Measurements from ENCODE around the gene SYT14.

The SYT14 gene

DNA sequence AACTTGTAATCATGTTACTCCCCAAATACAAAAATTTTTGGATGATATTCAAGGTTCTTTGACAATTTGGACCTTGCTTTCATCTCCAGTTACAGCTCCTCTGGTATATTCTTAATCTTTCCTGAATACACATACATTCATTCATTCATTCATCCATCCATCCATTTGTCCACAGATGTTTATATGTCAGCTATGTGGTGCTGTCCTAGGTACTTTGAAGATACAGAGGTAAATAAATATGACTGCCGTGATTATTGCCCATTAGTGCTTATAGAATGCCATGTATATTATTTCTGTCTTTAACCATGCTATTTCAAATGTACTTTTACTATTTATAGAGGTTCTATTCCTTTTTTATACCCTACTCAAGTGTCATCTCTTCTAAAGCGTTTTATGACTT, 72.1 kb downstream of the SYT14 start:
- Histone ChIP-seq H3K9me3 (ENCODE audit: control insufficient read depth in 5 of 5, low read length in 5 of 5) (no peaks in the 10 kb centered on the region), H3K9ac (ENCODE audit: low read length in 5 of 5) (no peak overlapping the region), H3K4me3 (ENCODE audit: low read depth in 1 of 5, low read length in 5 of 5) (no peak overlapping the region), H3K36me3 (ENCODE audit: control insufficient read depth in 5 of 5, insufficient read depth in 5 of 5, low read length in 5 of 5) (no peaks in the 10 kb centered on the region), H3K27ac (ENCODE audit: low read depth, low read length) (no peak overlapping the region), H3K4me1 (ENCODE audit: control insufficient read depth in 5 of 5, insufficient read depth in 5 of 5, low read length in 5 of 5) (no peaks in the 10 kb centered on the region), H3K27me3 (ENCODE audit: control insufficient read depth in 5 of 5, insufficient read depth in 4 of 5, low read length in 5 of 5) (no peaks in the 10 kb centered on the region)

DNA sequence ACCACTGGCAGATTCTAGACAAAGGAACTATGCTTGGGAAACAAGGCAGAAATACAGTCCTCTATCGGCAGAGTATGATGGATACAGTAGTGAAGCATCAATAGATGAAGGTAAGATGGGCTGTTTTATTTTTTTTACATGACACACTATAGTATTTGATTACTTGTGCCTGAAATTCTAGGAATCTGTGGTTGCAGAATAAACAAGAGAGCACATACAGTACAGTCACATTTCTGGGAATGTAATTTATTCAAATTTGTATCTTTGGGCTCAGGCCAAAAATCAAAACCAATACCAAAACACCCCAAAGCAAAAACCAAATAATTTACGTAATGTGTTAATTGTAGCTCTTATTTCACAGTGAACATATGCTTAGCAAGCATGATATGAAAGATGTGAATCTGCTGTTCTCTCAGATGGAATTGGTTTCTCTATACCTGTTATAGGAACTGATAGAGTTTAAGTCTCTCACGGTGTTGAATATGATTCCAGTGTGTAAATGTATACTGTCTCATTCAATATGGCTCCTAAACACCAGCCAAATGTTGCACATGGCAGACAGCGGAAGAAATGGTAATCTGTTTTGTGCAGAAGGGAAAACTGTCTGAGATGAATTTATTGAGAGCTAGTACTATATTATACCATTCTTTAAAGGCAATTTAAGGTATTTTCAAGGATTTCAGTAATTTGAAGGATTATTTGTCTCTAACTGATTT, 83.3 kb downstream of the SYT14 start:
- no peaks in the 10 kb centered on the region for H3K4me1 ChIP-seq (ENCODE audit: control insufficient read depth in 5 of 5, insufficient read depth in 5 of 5, low read length in 5 of 5)
- no peak overlapping the region for H3K27ac ChIP-seq (ENCODE audit: low read depth, low read length)
- no peak overlapping the region for H3K9ac ChIP-seq (ENCODE audit: low read length in 5 of 5)
- H3K36me3 ChIP-seq (ENCODE audit: control insufficient read depth in 5 of 5, insufficient read depth in 5 of 5, low read length in 5 of 5), result no peaks in the 10 kb centered on the region
- H3K4me3 ChIP-seq (ENCODE audit: low read depth in 1 of 5, low read length in 5 of 5), result no peak overlapping the region
- H3K27me3 ChIP-seq (ENCODE audit: control insufficient read depth in 5 of 5, insufficient read depth in 4 of 5, low read length in 5 of 5), result no peaks in the 10 kb centered on the region
- H3K9me3 ChIP-seq (ENCODE audit: control insufficient read depth in 5 of 5, low read length in 5 of 5), result no peaks in the 10 kb centered on the region

GRCh38 chr1:210022044-210022443, 84.0 kb downstream of the SYT14 start:
- Histone ChIP-seq H3K9me3 (ENCODE audit: control insufficient read depth in 5 of 5, low read length in 5 of 5) (no peaks in the 10 kb centered on the region), H3K4me1 (ENCODE audit: control insufficient read depth in 5 of 5, insufficient read depth in 5 of 5, low read length in 5 of 5) (no peaks in the 10 kb centered on the region), H3K36me3 (ENCODE audit: control insufficient read depth in 5 of 5, insufficient read depth in 5 of 5, low read length in 5 of 5) (no peaks in the 10 kb centered on the region), H3K27me3 (ENCODE audit: control insufficient read depth in 5 of 5, insufficient read depth in 4 of 5, low read length in 5 of 5) (no peaks in the 10 kb centered on the region), H3K27ac (ENCODE audit: low read depth, low read length) (no peak overlapping the region), H3K4me3 (ENCODE audit: low read depth in 1 of 5, low read length in 5 of 5) (no peak overlapping the region), H3K9ac (ENCODE audit: low read length in 5 of 5) (no peak overlapping the region)

GRCh38 chr1:210024282-210024681, 86.3 kb downstream of the SYT14 start:
- Histone ChIP-seq H3K36me3 (ENCODE audit: control insufficient read depth in 5 of 5, insufficient read depth in 5 of 5, low read length in 5 of 5) (no peaks in the 10 kb centered on the region), H3K27me3 (ENCODE audit: control insufficient read depth in 5 of 5, insufficient read depth in 4 of 5, low read length in 5 of 5) (no peaks in the 10 kb centered on the region), H3K4me1 (ENCODE audit: control insufficient read depth in 5 of 5, insufficient read depth in 5 of 5, low read length in 5 of 5) (no peaks in the 10 kb centered on the region), H3K9me3 (ENCODE audit: control insufficient read depth in 5 of 5, low read length in 5 of 5) (peaks cover 0 to 3% (median 0%) of the 10 kb centered on the region in 5 donors), H3K9ac (ENCODE audit: low read length in 5 of 5) (no peak overlapping the region), H3K4me3 (ENCODE audit: low read depth in 1 of 5, low read length in 5 of 5) (no peak overlapping the region), H3K27ac (ENCODE audit: low read depth, low read length) (no peak overlapping the region)

- H3K27ac ChIP-seq (ENCODE audit: low read depth, low read length), result no peak overlapping the region
- no peak overlapping the region for H3K9ac ChIP-seq (ENCODE audit: low read length in 5 of 5)
- no peaks in the 10 kb centered on the region for H3K36me3 ChIP-seq (ENCODE audit: control insufficient read depth in 5 of 5, insufficient read depth in 5 of 5, low read length in 5 of 5)
- H3K4me3 ChIP-seq (ENCODE audit: low read depth in 1 of 5, low read length in 5 of 5), result no peak overlapping the region
- no peaks in the 10 kb centered on the region for H3K4me1 ChIP-seq (ENCODE audit: control insufficient read depth in 5 of 5, insufficient read depth in 5 of 5, low read length in 5 of 5)
- H3K27me3 ChIP-seq (ENCODE audit: control insufficient read depth in 5 of 5, insufficient read depth in 4 of 5, low read length in 5 of 5), result no peaks in the 10 kb centered on the region
- peaks cover 0 to 3% (median 0%) of the 10 kb centered on the region in 5 donors for H3K9me3 ChIP-seq (ENCODE audit: control insufficient read depth in 5 of 5, low read length in 5 of 5)
These were observed 87.0 kb downstream of the SYT14 start for GRCh38 chr1:210024996-210025395.

DNA sequence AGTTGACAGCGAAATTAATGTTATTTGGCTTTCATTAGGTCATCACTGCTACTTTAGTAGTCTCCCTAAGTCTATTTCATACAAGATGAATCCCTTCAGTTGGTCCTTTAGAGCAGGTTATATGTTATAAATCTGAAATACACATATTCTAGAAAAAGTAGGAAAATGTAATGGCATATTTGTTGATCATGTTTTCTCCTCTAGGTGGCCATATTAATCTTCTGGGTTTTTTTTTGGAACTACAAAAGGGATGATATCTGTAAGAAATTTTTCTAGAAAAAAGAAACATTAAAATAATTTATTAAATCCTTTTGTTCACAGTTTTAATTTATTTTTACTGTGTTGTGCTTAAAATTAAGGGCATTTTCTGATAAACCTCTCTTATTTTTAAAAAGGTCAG, 87.9 kb downstream of the SYT14 start:
- Histone ChIP-seq H3K4me1 (ENCODE audit: control insufficient read depth in 5 of 5, insufficient read depth in 5 of 5, low read length in 5 of 5) (no peaks in the 10 kb centered on the region), H3K27ac (ENCODE audit: low read depth, low read length) (no peak overlapping the region), H3K9me3 (ENCODE audit: control insufficient read depth in 5 of 5, low read length in 5 of 5) (peaks cover 0 to 8% (median 0%) of the 10 kb centered on the region in 5 donors), H3K36me3 (ENCODE audit: control insufficient read depth in 5 of 5, insufficient read depth in 5 of 5, low read length in 5 of 5) (no peaks in the 10 kb centered on the region), H3K9ac (ENCODE audit: low read length in 5 of 5) (no peak overlapping the region), H3K4me3 (ENCODE audit: low read depth in 1 of 5, low read length in 5 of 5) (no peak overlapping the region), H3K27me3 (ENCODE audit: control insufficient read depth in 5 of 5, insufficient read depth in 4 of 5, low read length in 5 of 5) (no peaks in the 10 kb centered on the region)

- Histone ChIP-seq H3K27me3 (ENCODE audit: control insufficient read depth in 5 of 5, insufficient read depth in 4 of 5, low read length in 5 of 5) (no peaks in the 10 kb centered on the region), H3K9me3 (ENCODE audit: control insufficient read depth in 5 of 5, low read length in 5 of 5) (peaks cover 0 to 8% (median 0%) of the 10 kb centered on the region in 5 donors), H3K4me1 (ENCODE audit: control insufficient read depth in 5 of 5, insufficient read depth in 5 of 5, low read length in 5 of 5) (no peaks in the 10 kb centered on the region), H3K27ac (ENCODE audit: low read depth, low read length) (no peak overlapping the region), H3K9ac (ENCODE audit: low read length in 5 of 5) (no peak overlapping the region), H3K4me3 (ENCODE audit: low read depth in 1 of 5, low read length in 5 of 5) (no peak overlapping the region), H3K36me3 (ENCODE audit: control insufficient read depth in 5 of 5, insufficient read depth in 5 of 5, low read length in 5 of 5) (no peaks in the 10 kb centered on the region)
These were observed 90.0 kb downstream of the SYT14 start for GRCh38 chr1:210027994-210028393.

- H3K27ac ChIP-seq (ENCODE audit: low read depth, low read length), result no peak overlapping the region
- no peaks in the 10 kb centered on the region for H3K27me3 ChIP-seq (ENCODE audit: control insufficient read depth in 5 of 5, insufficient read depth in 4 of 5, low read length in 5 of 5)
- H3K9me3 ChIP-seq (ENCODE audit: control insufficient read depth in 5 of 5, low read length in 5 of 5), result peaks cover 0 to 11% (median 5%) of the 10 kb centered on the region in 5 donors
These were observed 93.5 kb downstream of the SYT14 start for GRCh38 chr1:210031473-210031872.

GRCh38 chr1:210043058-210043457, 105.0 kb downstream of the SYT14 start:
- Histone ChIP-seq H3K9me3 (ENCODE audit: control insufficient read depth in 5 of 5, low read length in 5 of 5) (peaks cover 0 to 4% (median 0%) of the 10 kb centered on the region in 5 donors), H3K4me1 (ENCODE audit: control insufficient read depth in 5 of 5, insufficient read depth in 5 of 5, low read length in 5 of 5) (no peaks in the 10 kb centered on the region), H3K4me3 (ENCODE audit: low read depth in 1 of 5, low read length in 5 of 5) (no peak overlapping the region)

More at GRCh38 chr1:210031473-210031872, 93.5 kb downstream of the SYT14 start:
- no peak overlapping the region for H3K4me3 ChIP-seq (ENCODE audit: low read depth in 1 of 5, low read length in 5 of 5)
- H3K4me1 ChIP-seq (ENCODE audit: control insufficient read depth in 5 of 5, insufficient read depth in 5 of 5, low read length in 5 of 5), result no peaks in the 10 kb centered on the region
- H3K9ac ChIP-seq (ENCODE audit: low read length in 5 of 5), result no peak overlapping the region
- H3K36me3 ChIP-seq (ENCODE audit: control insufficient read depth in 5 of 5, insufficient read depth in 5 of 5, low read length in 5 of 5), result no peaks in the 10 kb centered on the region

GRCh38 chr1:210049616-210050015, 111.6 kb downstream of the SYT14 start:
- Histone ChIP-seq H3K4me1 (ENCODE audit: control insufficient read depth in 5 of 5, insufficient read depth in 5 of 5, low read length in 5 of 5) (no peaks in the 10 kb centered on the region), H3K9me3 (ENCODE audit: control insufficient read depth in 5 of 5, low read length in 5 of 5) (no peaks in the 10 kb centered on the region), H3K27ac (ENCODE audit: low read depth, low read length) (no peak overlapping the region), H3K4me3 (ENCODE audit: low read depth in 1 of 5, low read length in 5 of 5) (no peak overlapping the region), H3K9ac (ENCODE audit: low read length in 5 of 5) (no peak overlapping the region), H3K36me3 (ENCODE audit: control insufficient read depth in 5 of 5, insufficient read depth in 5 of 5, low read length in 5 of 5) (no peaks in the 10 kb centered on the region), H3K27me3 (ENCODE audit: control insufficient read depth in 5 of 5, insufficient read depth in 4 of 5, low read length in 5 of 5) (no peaks in the 10 kb centered on the region)

More at GRCh38 chr1:210043058-210043457, 105.0 kb downstream of the SYT14 start:
- H3K36me3 ChIP-seq (ENCODE audit: control insufficient read depth in 5 of 5, insufficient read depth in 5 of 5, low read length in 5 of 5), result no peaks in the 10 kb centered on the region
- H3K27me3 ChIP-seq (ENCODE audit: control insufficient read depth in 5 of 5, insufficient read depth in 4 of 5, low read length in 5 of 5), result no peaks in the 10 kb centered on the region
- no peak overlapping the region for H3K27ac ChIP-seq (ENCODE audit: low read depth, low read length)
- H3K9ac ChIP-seq (ENCODE audit: low read length in 5 of 5), result no peak overlapping the region

All from subcutaneous abdominal adipose tissue (tissue), 5 donors.